CD4-positive, alpha-beta T cell treated with Interleukin-6 at 100 ng/mL for 8 hours (primary cell): ENCODE data around the gene PSMD6.

Experiments
- DNase-seq: peaks from one replicate; pipeline ENCODE4 v3.0.0-alpha.2; 2020; ENCODE audit warnings: mixed read lengths, low spot score

The PSMD6 gene

DNA sequence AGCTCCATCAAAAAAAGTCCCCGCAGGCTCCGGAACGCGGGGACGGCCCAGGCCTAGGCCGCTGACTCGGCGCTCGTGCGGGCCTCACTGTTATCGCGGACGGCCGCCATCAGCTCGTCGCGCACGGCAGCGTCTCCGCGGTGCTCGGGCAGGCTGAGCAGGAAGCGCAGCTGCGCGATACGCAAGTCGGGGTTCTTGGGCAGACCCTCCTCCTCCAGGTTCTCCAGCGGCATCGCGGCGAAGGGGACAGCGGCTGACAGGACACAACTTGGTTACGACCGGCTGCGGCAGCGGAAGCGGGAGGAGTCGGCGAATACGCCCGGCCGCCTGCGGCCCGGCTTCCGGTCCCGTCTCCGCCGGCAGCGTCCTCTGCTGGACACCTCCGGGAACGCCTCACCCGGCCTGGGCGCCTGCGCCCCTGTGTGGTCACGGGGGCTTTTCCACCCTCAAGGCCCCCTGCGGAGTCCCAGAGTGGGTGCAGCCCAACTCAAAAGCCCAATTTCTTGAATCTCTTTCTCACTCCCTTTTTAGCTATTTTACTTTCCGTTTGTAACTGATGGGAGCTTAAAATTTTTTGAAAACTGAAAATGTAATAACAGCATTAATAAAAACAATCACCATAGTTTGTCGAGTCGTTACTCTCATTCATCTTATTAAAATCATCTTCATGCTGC, at the start of gene PSMD6:
Gene PSMD6, minus strand, starts transcription at position 308 of the 674 bp plus-strand sequence. Its CDS starts 75 bp downstream, at position 233.
- peak; percentile 85 for DNase-seq

- DNase-seq = no peak
Measured at GRCh38 chr3:64072126-64072525, 48.8 kb upstream of the PSMD6 start.

DNA sequence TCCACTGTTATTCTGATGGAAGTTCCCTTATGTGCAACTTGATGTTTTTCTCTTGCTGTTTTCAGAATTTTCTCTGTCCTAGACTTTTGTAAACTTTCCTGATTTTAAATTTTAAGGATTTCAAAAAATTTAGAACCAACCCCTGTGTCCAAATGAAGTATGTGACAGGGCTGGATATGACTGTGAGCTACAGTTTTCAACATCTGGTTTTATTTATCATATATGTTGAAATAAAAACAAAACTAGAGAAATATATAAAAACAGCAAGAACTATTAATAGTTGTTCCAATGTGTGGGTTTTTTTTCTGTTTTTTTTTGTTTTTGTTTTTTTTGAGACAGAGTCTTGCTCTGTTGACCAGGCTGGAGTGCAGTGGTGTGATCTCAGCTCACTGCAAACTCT, 47.4 kb upstream of the PSMD6 start:
- DNase-seq = no peak

- DNase-seq = no peak
Measured at GRCh38 chr3:64067506-64068346, 44.4 kb upstream of the PSMD6 start.

DNA sequence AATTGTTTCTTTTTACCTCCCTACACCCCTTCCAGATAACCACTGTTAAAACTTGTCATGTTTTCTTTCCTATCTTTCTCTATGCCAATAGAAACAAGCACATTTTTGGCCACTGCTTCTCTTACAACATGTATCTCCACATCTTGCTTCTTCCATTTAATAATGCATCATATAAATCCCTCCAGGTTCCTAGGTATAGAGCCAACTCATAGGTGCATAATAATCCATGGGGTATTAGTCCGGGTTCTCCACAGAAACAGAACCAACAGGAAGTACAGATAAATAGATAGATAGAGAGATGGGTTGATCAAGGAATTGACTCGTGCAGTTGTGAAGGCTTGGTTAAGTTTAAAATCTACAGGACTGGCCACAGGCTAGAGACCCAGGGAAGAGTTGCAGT, 41.5 kb upstream of the PSMD6 start:
- DNase-seq = no peak

GRCh38 chr3:64063983-64064438, 40.7 kb upstream of the PSMD6 start:
- DNase-seq = no peak

DNA sequence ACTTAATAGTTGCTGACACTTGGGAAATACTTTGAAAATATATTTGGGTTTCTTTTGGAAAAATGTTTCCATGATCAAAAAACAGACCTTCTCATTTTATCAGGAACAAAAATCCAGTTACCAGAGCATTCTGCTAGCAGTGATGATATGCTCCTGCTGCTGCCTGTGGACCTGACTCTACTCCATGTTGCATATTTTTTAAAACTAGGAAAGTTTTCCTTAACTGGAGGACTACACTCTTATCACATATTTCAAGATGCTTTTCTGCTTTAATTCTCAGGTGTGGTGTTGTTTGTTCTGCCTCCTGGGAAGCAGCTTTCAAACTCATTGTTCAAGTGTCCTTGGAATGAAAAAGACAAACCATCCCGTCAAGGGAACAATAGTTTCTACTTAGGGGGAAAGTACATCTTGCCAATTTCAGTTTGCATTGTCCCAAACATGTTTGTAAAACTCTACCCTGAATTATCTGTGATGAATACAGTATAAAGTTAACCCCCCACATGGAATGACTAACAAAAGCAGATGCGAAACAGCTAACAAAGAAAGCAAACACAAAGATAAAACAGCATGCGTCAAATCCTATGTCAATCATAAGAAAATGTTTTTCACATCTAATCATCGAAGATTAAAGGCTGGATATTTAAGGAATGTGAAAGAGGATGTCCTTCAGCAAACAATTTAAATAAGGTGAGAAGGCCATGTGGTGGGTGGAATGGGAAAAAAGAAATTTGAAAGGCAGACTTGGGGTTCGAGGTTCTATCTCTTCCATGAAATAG, 40.1 kb upstream of the PSMD6 start:
- DNase-seq = no peak

DNA sequence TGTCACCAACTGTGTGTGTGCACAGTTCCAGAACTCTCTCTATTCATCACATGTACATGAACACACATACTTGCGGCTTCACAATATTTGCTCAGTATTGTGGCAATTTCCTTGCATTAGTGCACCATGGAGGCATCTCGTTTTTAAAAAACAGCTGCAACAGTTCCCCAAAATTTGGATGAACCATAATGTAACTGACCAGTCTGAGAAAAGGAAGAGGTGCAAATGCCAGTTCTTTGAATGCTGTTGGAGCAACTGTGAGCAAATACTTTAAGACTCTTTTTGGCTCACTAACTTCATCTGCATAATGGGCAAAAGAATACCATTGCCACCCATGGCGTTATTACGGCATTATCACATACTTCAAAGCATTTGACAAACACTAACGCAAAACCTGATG, 38.3 kb upstream of the PSMD6 start:
- DNase-seq = no peak

DNA sequence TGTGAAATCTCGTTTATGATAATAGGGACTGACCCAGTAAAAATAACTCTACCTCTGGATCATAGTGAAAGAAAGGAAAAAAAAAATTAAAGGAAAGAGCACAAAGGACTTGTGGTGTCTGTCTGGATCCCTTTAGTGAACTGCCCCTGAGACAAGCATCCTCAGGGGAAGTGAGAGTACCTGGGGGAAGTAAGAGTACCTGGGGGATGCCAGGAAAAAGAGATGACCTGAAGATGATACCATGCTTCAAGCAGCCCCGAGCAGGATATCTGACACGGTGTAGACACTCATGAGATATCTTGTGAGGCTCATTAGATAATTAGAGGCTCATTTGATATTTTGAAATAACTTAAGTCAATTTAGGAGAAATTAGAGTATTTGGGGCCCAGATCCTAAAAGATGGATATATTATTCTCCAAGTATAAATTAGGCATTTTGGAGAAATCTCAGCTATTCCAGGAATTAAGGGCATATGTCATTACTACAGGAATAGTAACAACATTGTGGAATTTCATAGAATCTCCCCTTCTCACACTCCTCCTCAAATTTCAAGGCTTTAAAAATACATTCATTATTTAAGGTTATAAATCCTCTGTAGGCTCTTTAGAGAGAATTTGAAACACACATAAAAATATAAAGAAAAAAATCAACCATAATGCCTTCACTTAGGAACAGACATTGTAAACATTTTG, 36.3 kb upstream of the PSMD6 start:
- no peak for DNase-seq

- no peak for DNase-seq
Measured at GRCh38 chr3:64058566-64058965, 35.3 kb upstream of the PSMD6 start.

DNA sequence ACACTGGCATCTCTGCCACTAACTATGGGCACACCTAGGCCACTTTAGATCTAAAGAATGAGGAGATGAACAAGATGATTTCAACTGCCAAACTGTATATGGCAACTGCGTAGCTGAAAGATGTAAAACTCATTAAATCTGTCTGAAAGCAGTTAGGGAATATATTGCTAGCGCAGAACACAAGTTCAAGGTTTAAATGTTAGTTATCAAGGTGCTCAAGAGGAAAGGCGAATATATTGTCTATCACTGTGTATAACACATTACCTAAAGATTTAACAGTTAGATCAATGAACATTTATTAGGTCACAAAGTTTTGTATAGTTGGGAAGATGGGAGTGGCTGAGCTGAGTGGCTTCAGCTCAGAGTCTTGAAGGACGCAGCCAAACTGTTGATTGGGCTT, 33.9 kb upstream of the PSMD6 start:
- DNase-seq = no peak

- DNase-seq = no peak
Measured at GRCh38 chr3:64056606-64057180, 33.4 kb upstream of the PSMD6 start.

GRCh38 chr3:64055076-64055475, 31.8 kb upstream of the PSMD6 start:
- DNase-seq = no peak

GRCh38 chr3:64054488-64054887, 31.2 kb upstream of the PSMD6 start:
- DNase-seq = no peak

DNA sequence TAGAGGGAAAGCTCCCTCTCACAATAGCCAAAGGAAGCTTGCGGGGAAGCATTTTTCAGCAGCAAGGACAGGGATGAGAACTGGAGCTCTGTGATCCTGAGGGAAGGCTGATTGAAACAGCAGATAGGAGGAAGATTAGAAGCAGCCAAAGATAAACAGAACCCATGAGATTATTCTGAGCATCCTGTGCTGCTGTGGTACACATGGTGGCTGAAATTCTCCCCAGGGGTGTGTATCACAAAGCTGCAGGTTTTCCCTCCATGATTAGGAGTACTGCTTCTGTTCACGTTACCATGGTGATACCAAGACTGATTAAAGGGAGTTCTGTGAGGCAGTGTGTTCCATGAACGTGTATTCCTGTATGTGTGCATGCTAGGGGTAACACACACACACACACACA, 30.3 kb upstream of the PSMD6 start:
- DNase-seq = no peak

- DNase-seq = no peak
Measured at GRCh38 chr3:64053117-64053516, 29.8 kb upstream of the PSMD6 start.

GRCh38 chr3:64049832-64050231, 26.5 kb upstream of the PSMD6 start:
- DNase-seq = no peak

GRCh38 chr3:64049136-64049535, 25.8 kb upstream of the PSMD6 start:
- no peak for DNase-seq

DNA sequence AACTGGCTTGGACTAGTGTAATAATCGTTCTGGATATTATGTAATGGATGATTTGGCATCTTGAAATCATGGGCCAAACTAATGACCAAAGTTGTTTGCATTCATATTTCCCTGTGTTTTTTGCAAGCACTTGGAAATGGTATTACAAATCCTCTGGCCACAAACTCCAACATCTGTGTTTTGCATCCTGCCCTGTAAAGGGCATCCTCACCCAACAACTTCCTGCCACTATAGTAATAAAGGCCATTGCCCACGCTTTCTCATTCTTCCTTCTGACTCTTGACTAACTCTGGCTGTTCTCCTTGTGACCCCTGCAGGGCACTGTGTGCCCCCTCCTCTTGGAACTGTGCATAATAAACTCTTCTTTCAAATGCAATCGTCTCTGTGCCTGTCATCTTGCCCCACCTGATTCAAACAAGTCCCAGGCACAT, 25.4 kb upstream of the PSMD6 start:
- DNase-seq = no peak

- no peak for DNase-seq
Measured at GRCh38 chr3:64047787-64048186, 24.5 kb upstream of the PSMD6 start.

- no peak for DNase-seq
Measured at GRCh38 chr3:64046996-64047594, 23.8 kb upstream of the PSMD6 start.
